Ishikawa (cell line): ENCODE data around the gene GPAT3.

Experiments
- CEBPB ChIP-seq: IDR thresholded peaks from 2 replicates; pipeline ENCODE4 v1.6.1; 2012
- CREB1 ChIP-seq: IDR thresholded peaks from 2 replicates; pipeline ENCODE4 v1.6.1; 2012; ENCODE audit warnings: low read depth
- EGR1 ChIP-seq: IDR thresholded peaks from 2 replicates; pipeline ENCODE4 v1.6.1; 2012
- EP300 ChIP-seq: IDR thresholded peaks from 2 replicates; pipeline ENCODE4 v1.6.1; 2012; ENCODE audit warnings: borderline replicate concordance
- FOXM1 ChIP-seq: IDR thresholded peaks from 2 replicates; pipeline ENCODE4 v1.6.1; 2012; ENCODE audit warnings: low read depth, borderline replicate concordance
- NFIC ChIP-seq: IDR thresholded peaks from 2 replicates; pipeline ENCODE4 v1.6.1; 2012
- RAD21 ChIP-seq: IDR thresholded peaks from 2 replicates; pipeline ENCODE4 v1.6.1; 2012; ENCODE audit warnings: low read depth
- TAF1 ChIP-seq: IDR thresholded peaks from 2 replicates; pipeline ENCODE4 v1.6.1; 2012; ENCODE audit warnings: low read depth, mild to moderate bottlenecking
- TCF12 ChIP-seq: IDR thresholded peaks from 2 replicates; pipeline ENCODE4 v1.6.1; 2012; ENCODE audit warnings: low read depth
- TEAD4 ChIP-seq: IDR thresholded peaks from 2 replicates; pipeline ENCODE4 v1.6.1; 2012
- YY1 ChIP-seq: IDR thresholded peaks from 2 replicates; pipeline ENCODE4 v1.6.1; 2012; ENCODE audit warnings: low read depth
- ZBTB7A ChIP-seq: IDR thresholded peaks from 2 replicates; pipeline ENCODE4 v1.6.1; 2012; ENCODE audit warnings: low read depth
- TF ChIP-seq, protein P1 (sequence below): IDR thresholded peaks from 2 replicates; pipeline ENCODE4 v1.6.1; 2012
- TF ChIP-seq, protein P2 (sequence below): IDR thresholded peaks from 2 replicates; pipeline ENCODE4 v1.6.1; 2012; ENCODE audit warnings: low read depth, mild to moderate bottlenecking
- TF ChIP-seq, protein P3 (sequence below): IDR thresholded peaks from 2 replicates; pipeline ENCODE4 v1.6.1; 2012

GPAT3 gene

DNA sequence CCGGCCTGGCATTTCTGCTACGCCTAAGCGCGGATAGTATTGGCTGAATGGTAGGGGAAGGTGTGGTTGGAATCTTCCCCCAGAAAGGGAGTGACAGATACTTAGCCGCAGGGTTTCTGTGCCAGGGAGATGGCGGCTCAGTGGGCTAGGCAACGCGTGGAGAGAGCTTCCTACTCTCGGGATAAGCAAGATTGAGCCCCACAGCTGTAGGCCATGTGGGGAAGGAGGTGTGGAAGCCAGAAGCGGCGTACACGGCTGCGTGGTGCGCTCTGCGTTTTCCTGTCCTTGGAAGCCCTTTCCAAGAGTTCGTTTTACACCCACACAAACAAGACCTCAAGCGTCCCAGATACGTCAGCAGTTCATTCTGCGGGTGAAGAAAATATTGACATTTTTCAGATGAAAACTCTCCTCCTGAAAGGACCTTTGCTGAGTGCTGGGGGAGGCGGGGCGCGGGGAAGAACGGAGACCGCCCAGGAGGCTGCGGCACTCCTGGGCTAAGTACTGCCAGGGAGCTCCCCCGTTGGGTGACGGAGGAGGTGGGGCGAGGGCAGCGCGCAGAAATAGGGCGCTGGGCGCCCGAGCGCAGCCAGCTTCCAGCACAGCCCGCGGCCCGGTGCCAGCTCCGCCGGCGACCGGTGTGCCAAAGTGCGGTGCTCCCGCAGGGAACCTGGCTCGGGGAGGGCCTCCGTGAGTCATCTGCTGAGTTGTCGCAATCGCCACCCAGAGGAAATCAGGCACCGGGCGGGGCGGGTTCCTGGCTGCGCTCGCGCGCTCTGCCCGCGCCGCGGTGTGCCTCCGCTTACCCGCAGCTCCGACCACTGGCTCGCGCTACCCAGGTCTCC, at the start of gene GPAT3:
TSS of gene GPAT3 (plus strand) at position 589 of the 842 bp plus-strand sequence. CDS start 515 bp downstream, outside the sequence.
- TF ChIP-seq TCF12 = peak; percentile 86
- TF ChIP-seq, protein P1, sequence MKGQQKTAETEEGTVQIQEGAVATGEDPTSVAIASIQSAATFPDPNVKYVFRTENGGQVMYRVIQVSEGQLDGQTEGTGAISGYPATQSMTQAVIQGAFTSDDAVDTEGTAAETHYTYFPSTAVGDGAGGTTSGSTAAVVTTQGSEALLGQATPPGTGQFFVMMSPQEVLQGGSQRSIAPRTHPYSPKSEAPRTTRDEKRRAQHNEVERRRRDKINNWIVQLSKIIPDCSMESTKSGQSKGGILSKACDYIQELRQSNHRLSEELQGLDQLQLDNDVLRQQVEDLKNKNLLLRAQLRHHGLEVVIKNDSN = peak; percentile 34; the same call in 1 of the 2 replicates
- TF ChIP-seq CREB1 = no peak
- TF ChIP-seq EP300 = peak; percentile 76
- TF ChIP-seq ZBTB7A = no peak
- TF ChIP-seq, protein P2, sequence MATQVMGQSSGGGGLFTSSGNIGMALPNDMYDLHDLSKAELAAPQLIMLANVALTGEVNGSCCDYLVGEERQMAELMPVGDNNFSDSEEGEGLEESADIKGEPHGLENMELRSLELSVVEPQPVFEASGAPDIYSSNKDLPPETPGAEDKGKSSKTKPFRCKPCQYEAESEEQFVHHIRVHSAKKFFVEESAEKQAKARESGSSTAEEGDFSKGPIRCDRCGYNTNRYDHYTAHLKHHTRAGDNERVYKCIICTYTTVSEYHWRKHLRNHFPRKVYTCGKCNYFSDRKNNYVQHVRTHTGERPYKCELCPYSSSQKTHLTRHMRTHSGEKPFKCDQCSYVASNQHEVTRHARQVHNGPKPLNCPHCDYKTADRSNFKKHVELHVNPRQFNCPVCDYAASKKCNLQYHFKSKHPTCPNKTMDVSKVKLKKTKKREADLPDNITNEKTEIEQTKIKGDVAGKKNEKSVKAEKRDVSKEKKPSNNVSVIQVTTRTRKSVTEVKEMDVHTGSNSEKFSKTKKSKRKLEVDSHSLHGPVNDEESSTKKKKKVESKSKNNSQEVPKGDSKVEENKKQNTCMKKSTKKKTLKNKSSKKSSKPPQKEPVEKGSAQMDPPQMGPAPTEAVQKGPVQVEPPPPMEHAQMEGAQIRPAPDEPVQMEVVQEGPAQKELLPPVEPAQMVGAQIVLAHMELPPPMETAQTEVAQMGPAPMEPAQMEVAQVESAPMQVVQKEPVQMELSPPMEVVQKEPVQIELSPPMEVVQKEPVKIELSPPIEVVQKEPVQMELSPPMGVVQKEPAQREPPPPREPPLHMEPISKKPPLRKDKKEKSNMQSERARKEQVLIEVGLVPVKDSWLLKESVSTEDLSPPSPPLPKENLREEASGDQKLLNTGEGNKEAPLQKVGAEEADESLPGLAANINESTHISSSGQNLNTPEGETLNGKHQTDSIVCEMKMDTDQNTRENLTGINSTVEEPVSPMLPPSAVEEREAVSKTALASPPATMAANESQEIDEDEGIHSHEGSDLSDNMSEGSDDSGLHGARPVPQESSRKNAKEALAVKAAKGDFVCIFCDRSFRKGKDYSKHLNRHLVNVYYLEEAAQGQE = no peak
- peak; percentile 97 for TF ChIP-seq CEBPB
- peak; percentile 98 for TF ChIP-seq NFIC
- peak; percentile 62; the same call in 1 of the 2 replicates for TF ChIP-seq TEAD4
- no peak for TF ChIP-seq YY1
- TF ChIP-seq, protein P3, sequence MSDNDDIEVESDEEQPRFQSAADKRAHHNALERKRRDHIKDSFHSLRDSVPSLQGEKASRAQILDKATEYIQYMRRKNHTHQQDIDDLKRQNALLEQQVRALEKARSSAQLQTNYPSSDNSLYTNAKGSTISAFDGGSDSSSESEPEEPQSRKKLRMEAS = peak; percentile 52; the same call in 1 of the 2 replicates
- TF ChIP-seq EGR1 = peak; percentile 47; the same call in 1 of the 2 replicates

DNA sequence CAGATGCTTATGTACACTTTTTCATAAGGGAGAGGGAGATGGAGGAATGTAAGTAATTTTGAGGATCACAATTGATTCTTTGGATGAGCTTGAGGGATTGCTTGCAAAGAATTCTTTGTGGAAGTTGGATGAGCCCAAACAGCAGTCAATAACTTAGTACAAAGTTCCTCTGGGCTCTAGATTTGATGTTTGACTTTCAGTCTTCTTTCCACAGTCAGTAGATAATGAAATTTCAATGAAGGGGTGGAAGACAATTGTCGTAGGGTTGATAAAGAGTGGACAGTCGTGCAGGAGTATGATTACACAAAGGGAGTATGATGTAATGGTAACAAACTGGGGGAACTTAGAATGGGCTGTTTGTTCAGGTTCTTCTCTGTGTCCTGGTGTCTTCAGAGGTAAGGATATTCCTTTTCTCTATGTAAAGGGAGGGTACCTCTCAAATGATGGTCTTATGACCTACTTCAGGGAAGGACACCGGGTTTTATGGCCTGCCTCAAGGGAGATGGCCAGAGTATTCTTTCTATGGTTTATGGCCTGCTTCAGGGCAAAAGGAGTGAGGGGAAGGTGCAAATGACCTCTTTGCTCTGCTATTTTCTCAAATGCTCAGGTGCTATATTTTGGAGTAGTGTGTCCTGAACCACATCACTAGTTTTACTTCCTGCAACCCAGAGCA, 49.3 kb upstream of the GPAT3 start:
- TF ChIP-seq, protein P3 = no peak
- TF ChIP-seq EP300 (no peak), YY1 (no peak), CEBPB (no peak)
- TF ChIP-seq, protein P1 = no peak

DNA sequence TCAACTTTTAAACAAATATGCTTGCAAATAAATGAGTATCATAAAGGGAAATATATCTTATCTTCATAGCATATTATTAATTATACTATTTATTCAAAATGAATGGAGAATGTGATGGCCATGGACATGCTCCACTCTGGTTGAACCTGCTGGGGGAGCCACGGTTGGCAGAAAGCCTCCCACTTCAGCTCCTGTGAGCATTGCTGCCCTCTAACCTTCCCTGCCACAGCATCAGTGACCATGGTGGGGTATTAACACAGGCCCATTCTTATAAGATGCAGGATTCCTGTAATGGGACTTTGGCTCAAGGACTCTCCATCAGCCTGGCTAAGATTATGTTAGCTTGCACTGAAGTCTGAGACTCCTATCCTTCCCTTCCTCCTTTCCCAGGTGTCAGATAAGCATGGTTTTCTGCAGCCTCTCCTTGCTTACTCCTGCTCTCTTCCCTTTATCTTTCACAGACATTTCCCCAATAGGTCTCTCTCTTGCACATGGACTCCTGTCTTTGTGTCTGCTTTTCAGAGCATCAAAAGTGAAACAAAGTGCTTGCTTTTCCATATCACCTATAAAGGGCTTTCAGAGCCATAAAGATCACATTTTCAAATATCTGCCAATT, 46.1 kb upstream of the GPAT3 start:
- no peak for TF ChIP-seq TCF12
- TF ChIP-seq, protein P2 = no peak

DNA sequence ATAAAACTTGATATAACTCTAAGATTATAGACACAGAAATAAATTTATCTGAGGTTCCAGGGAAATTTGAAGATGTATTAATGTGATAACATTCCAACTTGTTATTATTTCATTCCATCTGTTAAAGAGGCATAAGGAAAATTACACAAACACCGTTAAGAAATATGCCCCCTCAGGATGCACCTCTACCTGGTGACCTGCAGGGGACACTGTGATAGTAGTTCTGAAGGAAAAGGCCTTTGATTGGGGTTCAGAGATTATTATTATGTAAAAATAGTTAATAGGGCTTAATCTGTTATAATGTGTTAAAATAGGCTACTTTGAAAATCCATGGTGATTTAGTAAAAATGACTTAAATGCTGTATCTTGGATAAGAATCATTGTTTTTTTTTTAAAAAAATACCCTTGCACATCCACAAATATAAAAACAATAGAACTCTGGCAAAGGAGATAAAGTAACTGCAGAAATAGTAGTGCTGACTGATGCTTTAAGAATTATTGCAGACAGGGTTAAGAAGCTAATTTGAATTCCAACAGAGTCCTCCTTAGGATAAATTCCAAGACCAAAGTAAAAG, 44.9 kb upstream of the GPAT3 start:
- TF ChIP-seq, protein P1 = no peak
- TF ChIP-seq RAD21 (peak; percentile 71), TAF1 (no peak)

DNA sequence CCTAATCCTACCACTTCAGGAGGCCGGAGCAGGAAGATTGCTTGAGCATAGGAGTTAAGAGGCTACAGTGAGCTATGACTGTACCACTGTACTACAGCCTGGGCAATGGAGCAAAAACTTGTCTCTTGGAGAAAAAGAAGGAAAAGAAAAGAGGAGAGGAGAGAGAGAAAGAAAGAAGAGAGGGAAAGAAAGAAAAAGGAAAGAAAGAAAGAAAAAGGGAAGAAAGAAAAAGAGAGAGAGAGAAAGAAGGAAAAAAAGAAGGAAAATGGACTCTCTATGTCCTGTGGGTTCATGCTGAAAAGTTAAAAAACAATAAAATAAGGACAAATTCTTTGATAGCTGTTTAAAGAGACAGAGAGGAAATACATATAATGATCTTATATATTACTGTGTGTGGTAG, 37.7 kb upstream of the GPAT3 start:
- TF ChIP-seq ZBTB7A (no peak), RAD21 (no peak), EGR1 (no peak), CEBPB (no peak), TAF1 (no peak), CREB1 (no peak), NFIC (no peak), TCF12 (no peak), TEAD4 (no peak), FOXM1 (no peak)
- TF ChIP-seq, protein P2 = no peak
- TF ChIP-seq, protein P3 = no peak
- TF ChIP-seq, protein P1 = no peak
